Fibroblast of mammary gland (primary cell): ENCODE data around the gene ORC3.

ENCODE experiments used
- DNase-seq: peaks from one replicate; pipeline ENCODE4 v3.0.0-alpha.2; 2010; ENCODE audit warnings: low read depth
- H3K4me3 ChIP-seq: 2 replicates; pipeline ENCODE4 v1.5.1; 2011; ENCODE audit warnings: low read depth, mild to moderate bottlenecking, low read length, moderate library complexity; ENCODE audit not compliant: control insufficient read depth
- TF ChIP-seq, protein P1 (sequence below): conservative IDR thresholded peaks from 2 replicates; pipeline ENCODE4 v1.5.1; 2011; ENCODE audit warnings: low read depth, low read length, inconsistent platforms; ENCODE audit not compliant: control insufficient read depth, insufficient read depth

Gene ORC3

GRCh38 chr6:87636315-87636714, 46.4 kb downstream of the ORC3 start:
- H3K4me3 ChIP-seq = no peak overlapping the region
- DNase-seq = no peak
- TF ChIP-seq, protein P1, sequence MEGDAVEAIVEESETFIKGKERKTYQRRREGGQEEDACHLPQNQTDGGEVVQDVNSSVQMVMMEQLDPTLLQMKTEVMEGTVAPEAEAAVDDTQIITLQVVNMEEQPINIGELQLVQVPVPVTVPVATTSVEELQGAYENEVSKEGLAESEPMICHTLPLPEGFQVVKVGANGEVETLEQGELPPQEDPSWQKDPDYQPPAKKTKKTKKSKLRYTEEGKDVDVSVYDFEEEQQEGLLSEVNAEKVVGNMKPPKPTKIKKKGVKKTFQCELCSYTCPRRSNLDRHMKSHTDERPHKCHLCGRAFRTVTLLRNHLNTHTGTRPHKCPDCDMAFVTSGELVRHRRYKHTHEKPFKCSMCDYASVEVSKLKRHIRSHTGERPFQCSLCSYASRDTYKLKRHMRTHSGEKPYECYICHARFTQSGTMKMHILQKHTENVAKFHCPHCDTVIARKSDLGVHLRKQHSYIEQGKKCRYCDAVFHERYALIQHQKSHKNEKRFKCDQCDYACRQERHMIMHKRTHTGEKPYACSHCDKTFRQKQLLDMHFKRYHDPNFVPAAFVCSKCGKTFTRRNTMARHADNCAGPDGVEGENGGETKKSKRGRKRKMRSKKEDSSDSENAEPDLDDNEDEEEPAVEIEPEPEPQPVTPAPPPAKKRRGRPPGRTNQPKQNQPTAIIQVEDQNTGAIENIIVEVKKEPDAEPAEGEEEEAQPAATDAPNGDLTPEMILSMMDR = no peak

GRCh38 chr6:87637106-87637505, 47.2 kb downstream of the ORC3 start:
- no peak for DNase-seq
- TF ChIP-seq, protein P1 = no peak
- H3K4me3 ChIP-seq = no peak overlapping the region

DNA sequence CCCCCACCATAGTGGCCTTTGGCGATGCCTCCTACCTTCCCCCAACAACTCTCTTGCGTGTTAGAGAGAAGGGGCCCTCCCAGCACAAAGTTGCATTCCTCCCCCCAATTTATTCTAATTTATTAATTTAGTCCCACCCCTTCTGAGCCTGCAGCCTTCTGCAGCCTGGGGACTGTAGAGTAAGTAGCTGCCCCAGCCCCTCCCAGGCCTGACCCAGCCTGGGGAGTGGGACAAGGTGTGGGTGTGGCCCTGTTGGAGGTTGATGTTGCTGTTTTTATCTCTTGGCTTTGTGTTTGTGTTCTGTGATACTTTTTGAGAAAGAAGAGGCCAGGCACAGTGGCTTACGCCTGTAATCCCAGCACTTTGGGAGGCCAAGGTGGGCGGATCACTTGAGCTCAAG, 49.4 kb downstream of the ORC3 start:
- TF ChIP-seq, protein P1 = no peak
- H3K4me3 ChIP-seq = no peak overlapping the region
- no peak for DNase-seq

DNA sequence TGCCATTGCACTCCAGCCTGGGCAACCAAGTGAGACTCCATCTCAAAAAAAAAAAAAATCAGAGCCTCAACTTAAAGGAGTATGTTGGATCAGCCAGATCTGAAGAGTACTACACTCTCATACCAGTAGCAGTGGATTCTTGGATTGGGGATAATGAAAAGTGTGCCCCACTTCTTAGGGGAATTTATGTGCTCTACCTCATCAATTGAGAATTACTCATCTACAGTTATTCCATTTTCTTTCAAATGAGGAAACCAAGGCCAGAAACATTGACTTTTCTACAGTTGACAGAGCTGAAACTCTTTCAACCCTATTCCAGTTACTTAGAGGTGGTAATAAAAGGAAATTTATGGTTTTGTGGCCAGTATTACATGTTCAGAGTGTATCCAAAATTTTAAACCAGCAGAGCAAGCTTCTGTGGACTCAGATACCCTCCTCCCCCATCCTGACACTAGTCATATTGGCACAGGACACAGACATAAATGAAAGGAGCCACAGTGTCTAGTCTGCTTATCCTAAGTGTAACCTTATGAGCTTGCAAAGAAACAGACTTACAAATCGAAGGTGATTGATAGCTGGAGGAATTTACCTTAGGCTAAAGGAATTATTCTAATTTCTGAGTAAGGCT, 51.2 kb downstream of the ORC3 start:
- DNase-seq = no peak
- TF ChIP-seq, protein P1 = no peak
- no peak overlapping the region for H3K4me3 ChIP-seq

DNA sequence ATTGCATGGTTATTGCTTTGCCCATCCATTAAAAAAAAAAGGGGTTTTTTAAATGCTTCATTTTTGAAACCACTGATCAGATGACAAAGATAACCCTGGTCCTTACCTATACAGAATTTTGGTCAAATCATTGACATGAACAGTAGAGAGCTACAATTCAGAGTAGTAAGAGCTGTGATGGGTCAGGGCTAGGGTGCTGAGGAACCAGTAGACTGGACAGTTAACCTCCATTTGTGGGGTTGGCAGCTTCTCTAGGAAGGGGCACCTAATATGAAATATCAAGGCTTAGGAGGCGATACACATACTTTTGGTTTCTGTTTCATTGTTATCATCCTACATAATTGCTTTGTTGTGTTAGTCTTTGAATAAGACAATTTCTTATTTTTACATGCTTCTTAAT, 55.1 kb downstream of the ORC3 start:
- no peak overlapping the region for H3K4me3 ChIP-seq
- TF ChIP-seq, protein P1 = no peak

DNA sequence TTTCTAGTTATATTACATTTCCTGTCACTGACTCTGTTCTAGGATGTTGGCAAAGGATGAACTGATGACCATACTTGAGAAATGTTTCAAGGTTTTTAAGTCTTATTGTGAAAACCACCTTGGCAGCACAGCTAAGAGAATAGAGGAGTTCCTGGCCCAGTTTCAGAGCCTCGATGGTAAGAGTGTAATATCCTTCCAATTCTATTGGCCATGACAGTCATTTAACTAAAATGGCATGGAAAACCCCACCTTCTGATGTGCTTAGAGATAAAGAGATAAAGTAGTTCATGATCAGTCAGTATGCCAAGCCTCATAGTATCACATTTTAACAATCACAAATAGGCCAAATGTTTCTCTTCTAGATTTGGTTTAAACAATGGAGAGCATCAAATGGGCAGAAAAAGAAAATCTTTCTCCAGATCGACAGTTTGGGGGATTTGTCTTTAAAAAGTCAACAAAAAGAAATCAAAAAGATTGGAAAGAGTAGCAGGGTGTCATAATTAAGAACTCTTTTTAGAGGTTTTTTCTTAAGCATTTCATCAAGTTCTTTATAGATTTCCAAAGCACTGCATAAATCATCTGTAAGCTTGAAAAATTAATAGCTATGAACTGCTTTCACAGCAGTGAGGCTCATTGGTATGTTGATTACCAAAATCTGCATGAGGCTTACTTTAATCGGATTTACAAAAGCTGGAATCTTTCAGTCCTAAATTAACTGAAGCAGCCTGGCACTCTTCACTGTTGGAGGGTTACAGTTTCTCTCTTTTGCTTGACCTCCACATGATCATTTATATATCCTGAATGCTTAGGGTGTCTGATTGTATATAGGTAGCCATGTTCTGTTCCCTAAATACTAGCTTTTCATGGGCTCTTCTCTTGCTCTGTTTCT, 63.4 kb downstream of the ORC3 start:
- TF ChIP-seq, protein P1 = no peak
- H3K4me3 ChIP-seq = no peak overlapping the region
- DNase-seq = no peak

More for the DNA sequence above, 55.1 kb downstream of the ORC3 start:
- DNase-seq = no peak

GRCh38 chr6:87654122-87654521, 64.2 kb downstream of the ORC3 start:
- no peak for DNase-seq
- no peak overlapping the region for H3K4me3 ChIP-seq
- TF ChIP-seq, protein P1 = no peak
